Stomach (tissue), 9 donors: Measurements from ENCODE around the gene BCAS3. TPM values are rescaled to one million over a fixed set of nuclear protein-coding genes. Genes with fewer than 3 reads are reported as not detected.
"Not testable (repeated sequence)": the region's sequence is repeated elsewhere in the genome, so short reads cannot be mapped to it uniquely, and the experiment has no call there.

Experiments used
- DNase-seq, 2 donors: peaks; one replicate each; pipeline versions ENCODE4 v3.0.0 to v3.0.0-alpha.2; 2013 to 2019
- H3K27ac ChIP-seq, 5 donors: fragments of 200-600 bp in 4 of 5; sonication (generic) in 4 of 5; one replicate each; pipeline ENCODE4 v1.5.1; 2013 to 2019; ENCODE audit warnings: mild to moderate bottlenecking in 1 of 5, moderate library complexity in 1 of 5
- H3K27me3 ChIP-seq, 3 donors: fragments of 200-600 bp; sonication (generic); one replicate each; pipeline ENCODE4 v1.5.1; 2017 to 2019; ENCODE audit warnings: mixed run types in 1 of 3
- H3K36me3 ChIP-seq, 4 donors: fragments of 200-600 bp; sonication (generic); 1 replicate in 3 of 4; 2 replicates in 1 of 4; pipeline ENCODE4 v1.5.1; 2016 to 2019
- H3K4me1 ChIP-seq, 4 donors: fragments of 200-600 bp; sonication (generic); one replicate each; pipeline ENCODE4 v1.5.1; 2016 to 2019
- H3K4me3 ChIP-seq, 4 donors: fragments of 200-600 bp; sonication (generic) in 3 of 4; one replicate each; pipeline ENCODE4 v1.5.1; 2016 to 2019; ENCODE audit warnings: mild to moderate bottlenecking in 1 of 4
- H3K9me3 ChIP-seq, 4 donors: fragments of 200-600 bp; sonication (generic); one replicate each; pipeline ENCODE4 v1.5.1; 2016 to 2019
- EP300 ChIP-seq: sonication (generic); formaldehyde crosslinking; IDR thresholded peaks from one replicate; pipeline ENCODE4 v1.6.1; 2017; ENCODE audit warnings: antibody characterized with exemption
- POLR2A ChIP-seq, 4 donors: fragments of 450-650 bp; IDR thresholded peaks; one replicate each; pipeline ENCODE4 v1.6.1; 2016; ENCODE audit warnings: antibody characterized with exemption in 4 of 4, control low read depth in 2 of 4, mild to moderate bottlenecking in 1 of 4, moderate library complexity in 1 of 4
- POLR2AphosphoS5 ChIP-seq, 3 donors: sonication (generic); formaldehyde crosslinking; IDR thresholded peaks; one replicate each; pipeline ENCODE4 v1.6.1; 2016; ENCODE audit warnings: antibody characterized with exemption in 3 of 3
- WGBS, 5 donors: extraction: QIAGEN DNeasy Blood & Tissue Kit in 3 of 5; methylation state at CpG; one replicate each; pipeline versions ENCODE4 v1.1.5 to v1.1.7; 2013 to 2018; 5-methylcytosine and 5-hydroxymethylcytosine counted together
- intact Hi-C: fragments of 100-400 bp; cut with DNase I; formaldehyde crosslinking; loops from one replicate; pipeline ENCODE4 v1.15.1; 2023; ENCODE audit warnings: low total_unique reads
- polyA plus RNA-seq, 3 donors: library from polyadenylated mRNA; stranded (reverse); fragments of 200-250 nt; gene quantifications; one replicate each; pipeline ENCODE4 v1.2.3, GENCODE V29; 2013
- total RNA-seq, 5 donors: library from RNA; depleted of rRNA; stranded (reverse); fragments of >200 nt; gene quantifications; one replicate each; pipeline versions ENCODE4 v1.1.0 to v1.2.3, GENCODE V29; 2014 to 2016
- TF ChIP-seq, protein P1 (sequence below), 7 experiments: fragments of 450-650 bp in 4 of 7; fragments of 200-600 bp in 3 of 7; sonication (generic) in 3 of 7; IDR thresholded peaks; one replicate each; pipeline ENCODE4 v1.5.1; 2016 to 2019; ENCODE audit warnings: antibody characterized with exemption in 7 of 7, control low read depth in 2 of 7, mild to moderate bottlenecking in 1 of 7
- donor health status: healthy with polysubstance abuse.
- donor health status: Bipolar disorder and iron deficiency.
- donor health status: healthy.

Gene BCAS3
- total and polyA plus RNA-seq, 8 donors, result 4.9 to 150 (median 25.3) TPM

DNA sequence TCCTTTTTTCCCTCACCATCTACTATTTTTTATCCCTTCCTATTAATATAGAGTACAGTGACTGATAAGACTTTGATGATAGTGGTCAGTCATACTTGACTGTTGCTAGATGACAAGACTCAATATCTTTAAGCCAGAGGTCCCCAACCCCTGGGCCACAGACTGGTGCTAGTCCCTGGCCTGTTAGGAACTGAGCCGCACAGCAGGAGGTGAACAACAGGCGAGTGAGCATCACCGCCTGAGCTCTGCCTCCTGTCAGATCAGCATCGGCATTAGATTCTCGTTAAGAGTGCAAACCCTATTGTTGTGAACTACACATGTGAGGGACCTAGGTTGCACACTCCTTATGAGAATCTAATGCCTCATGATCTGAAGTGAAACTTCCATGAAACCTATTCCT lies 341.3 kb downstream of the BCAS3 start:
- TF ChIP-seq EP300, result no peak
- no peak for TF ChIP-seq POLR2A (IDR thresholded peaks at IDR 0.05)
- TF ChIP-seq, protein P1, sequence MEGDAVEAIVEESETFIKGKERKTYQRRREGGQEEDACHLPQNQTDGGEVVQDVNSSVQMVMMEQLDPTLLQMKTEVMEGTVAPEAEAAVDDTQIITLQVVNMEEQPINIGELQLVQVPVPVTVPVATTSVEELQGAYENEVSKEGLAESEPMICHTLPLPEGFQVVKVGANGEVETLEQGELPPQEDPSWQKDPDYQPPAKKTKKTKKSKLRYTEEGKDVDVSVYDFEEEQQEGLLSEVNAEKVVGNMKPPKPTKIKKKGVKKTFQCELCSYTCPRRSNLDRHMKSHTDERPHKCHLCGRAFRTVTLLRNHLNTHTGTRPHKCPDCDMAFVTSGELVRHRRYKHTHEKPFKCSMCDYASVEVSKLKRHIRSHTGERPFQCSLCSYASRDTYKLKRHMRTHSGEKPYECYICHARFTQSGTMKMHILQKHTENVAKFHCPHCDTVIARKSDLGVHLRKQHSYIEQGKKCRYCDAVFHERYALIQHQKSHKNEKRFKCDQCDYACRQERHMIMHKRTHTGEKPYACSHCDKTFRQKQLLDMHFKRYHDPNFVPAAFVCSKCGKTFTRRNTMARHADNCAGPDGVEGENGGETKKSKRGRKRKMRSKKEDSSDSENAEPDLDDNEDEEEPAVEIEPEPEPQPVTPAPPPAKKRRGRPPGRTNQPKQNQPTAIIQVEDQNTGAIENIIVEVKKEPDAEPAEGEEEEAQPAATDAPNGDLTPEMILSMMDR (IDR thresholded peaks at IDR 0.05), result no peak
- TF ChIP-seq POLR2AphosphoS5 (IDR thresholded peaks at IDR 0.05), result no peak
- Histone ChIP-seq H3K9me3 (no peaks in the 10 kb centered on the region), H3K36me3 (peaks cover 0 to 4% (median 0%) of the 10 kb centered on the region in 4 donors), H3K27me3 (no peaks in the 10 kb centered on the region), H3K27ac (no peak overlapping the region), H3K4me1 (peaks cover 0 to 8% (median 3%) of the 10 kb centered on the region in 4 donors), H3K4me3 (no peak overlapping the region)
- DNase-seq, result no peak
- 91 to 100% (median 96%) methylated on average over 5 of the region's 5 CpGs for WGBS, 5 donors
- intact Hi-C loops, result no loop called here

DNA sequence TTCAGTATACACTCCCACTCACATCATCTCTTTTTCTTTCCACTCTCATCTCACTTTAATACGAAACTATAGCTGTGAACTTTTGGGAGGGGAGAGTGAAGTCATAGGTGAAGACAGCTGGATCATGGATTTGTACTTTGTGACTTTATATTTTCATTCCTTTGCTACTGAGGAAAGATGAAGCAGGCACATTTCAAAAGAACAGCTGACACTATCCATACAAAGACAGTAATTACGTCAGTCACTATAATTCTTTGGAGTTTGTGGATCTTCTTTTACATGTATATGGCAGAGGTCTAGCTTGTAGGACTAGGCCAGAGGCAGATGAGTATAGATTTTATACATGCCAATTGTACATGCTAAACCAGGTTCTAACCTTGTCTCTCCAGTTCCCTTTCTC lies 346.3 kb downstream of the BCAS3 start:
- 77 to 96% (median 93%) methylated on average over 2 of the region's 2 CpGs for WGBS, 5 donors
- H3K27me3 ChIP-seq, result no peaks in the 10 kb centered on the region
- H3K27ac ChIP-seq, result no peak overlapping the region
- DNase-seq, result no peak
- no peak for TF ChIP-seq EP300
- intact Hi-C loops, result no loop called here
- peaks cover 0 to 8% (median 3%) of the 10 kb centered on the region in 4 donors for H3K4me1 ChIP-seq
- no peaks in the 10 kb centered on the region for H3K36me3 ChIP-seq
- no peaks in the 10 kb centered on the region for H3K9me3 ChIP-seq
- no peak overlapping the region for H3K4me3 ChIP-seq

DNA sequence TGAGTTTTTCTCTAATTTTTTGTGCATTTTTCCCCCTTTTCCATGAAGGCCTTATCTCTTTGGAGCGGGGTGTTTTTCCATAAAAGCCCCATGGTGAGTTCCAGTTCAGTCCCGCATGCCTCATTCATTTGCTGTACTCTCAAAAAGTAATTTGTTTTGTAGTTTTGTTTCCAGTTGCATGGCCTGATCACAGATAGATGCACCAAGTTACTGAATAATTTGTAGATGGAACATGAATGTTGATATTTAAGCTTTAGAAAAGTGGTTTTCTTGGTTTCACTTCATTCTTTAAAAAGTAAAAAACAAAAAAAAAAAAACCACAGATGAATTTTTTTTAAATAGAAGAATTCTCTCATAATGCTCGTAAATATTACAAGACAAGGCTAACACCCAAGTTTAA lies 349.2 kb downstream of the BCAS3 start:
- no peak for DNase-seq
- Histone ChIP-seq H3K4me1 (no peaks in the 10 kb centered on the region), H3K36me3 (no peaks in the 10 kb centered on the region), H3K27me3 (no peaks in the 10 kb centered on the region), H3K9me3 (no peaks in the 10 kb centered on the region), H3K4me3 (no peak overlapping the region), H3K27ac (no peak overlapping the region)
- intact Hi-C loops, result no loop called here
- no peak for TF ChIP-seq POLR2A (IDR thresholded peaks at IDR 0.05)
- TF ChIP-seq POLR2AphosphoS5 (IDR thresholded peaks at IDR 0.05), result no peak
- TF ChIP-seq, protein P1 (IDR thresholded peaks at IDR 0.05), result no peak
- no peak for TF ChIP-seq EP300
- WGBS, 5 donors, result 95 to 99% (median 96%) methylated on average over 3 of the region's 3 CpGs

DNA sequence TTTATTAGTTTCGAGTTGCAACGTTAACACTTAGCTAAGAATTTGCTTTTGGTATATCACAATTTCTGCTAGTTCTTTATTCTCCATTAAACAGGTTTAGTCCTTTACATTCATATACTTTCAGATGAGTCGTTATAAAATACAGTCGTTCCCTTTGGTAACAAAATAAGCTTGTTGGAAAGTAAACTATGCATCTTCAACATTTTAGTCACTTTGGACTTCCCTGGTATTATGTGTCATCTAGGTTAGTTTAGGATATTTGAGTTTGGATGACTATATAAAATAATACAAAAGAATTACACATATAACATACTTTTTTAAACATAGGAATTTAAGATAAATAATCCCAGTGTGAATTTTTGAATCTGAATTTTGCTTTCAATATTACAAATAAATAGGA lies 351.5 kb downstream of the BCAS3 start:
- TF ChIP-seq, protein P1 (IDR thresholded peaks at IDR 0.05), result no peak
- TF ChIP-seq POLR2AphosphoS5 (IDR thresholded peaks at IDR 0.05) (no peak), POLR2A (IDR thresholded peaks at IDR 0.05) (no peak), EP300 (no peak)
- intact Hi-C loops, result no loop called here

GRCh38 chr17:61040666-61041065 lies 363.0 kb downstream of the BCAS3 start:
- Histone ChIP-seq H3K4me3 (no peak overlapping the region), H3K36me3 (peaks cover 0 to 28% (median 23%) of the 10 kb centered on the region in 4 donors), H3K27me3 (no peaks in the 10 kb centered on the region), H3K4me1 (no peaks in the 10 kb centered on the region), H3K27ac (no peak overlapping the region), H3K9me3 (no peaks in the 10 kb centered on the region)
- intact Hi-C loops, result no loop called here
- TF ChIP-seq POLR2A (IDR thresholded peaks at IDR 0.05) (no peak), EP300 (no peak), POLR2AphosphoS5 (IDR thresholded peaks at IDR 0.05) (no peak)
- TF ChIP-seq, protein P1 (IDR thresholded peaks at IDR 0.05), result no peak
- no peak for DNase-seq
- WGBS, 5 donors, result 85 to 95% (median 89%) methylated on average over 4 of the region's 4 CpGs

More for the DNA sequence above, 351.5 kb downstream of the BCAS3 start:
- Histone ChIP-seq H3K9me3 (no peaks in the 10 kb centered on the region), H3K4me3 (no peak overlapping the region), H3K27me3 (no peaks in the 10 kb centered on the region), H3K27ac (no peak overlapping the region), H3K4me1 (no peaks in the 10 kb centered on the region), H3K36me3 (no peaks in the 10 kb centered on the region)
- 91 to 98% (median 96%) methylated on average over 4 of the region's 4 CpGs for WGBS, 5 donors
- DNase-seq, result no peak

DNA sequence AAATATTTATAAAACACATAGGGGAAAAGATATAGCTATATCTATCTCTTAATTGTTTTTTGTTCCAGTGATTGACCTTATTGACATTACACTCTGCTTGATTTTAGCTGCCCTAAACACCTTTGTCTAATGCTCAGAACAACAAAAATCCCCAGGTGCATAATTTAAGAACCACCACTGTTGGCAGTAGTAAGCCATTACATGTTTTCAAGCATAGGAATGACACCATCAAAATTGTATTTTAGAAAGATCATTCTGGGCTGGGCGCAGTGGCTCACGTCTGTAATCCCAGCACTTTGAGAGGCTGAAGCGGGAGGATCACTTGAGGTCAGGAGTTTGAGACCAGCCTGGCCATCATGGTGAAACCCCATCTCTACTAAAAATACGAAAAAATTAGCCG lies 364.7 kb downstream of the BCAS3 start:
- 92 to 99% (median 98%) methylated on average over 5 of the region's 5 CpGs for WGBS, 5 donors
- H3K27ac ChIP-seq, DNase-seq, H3K27me3 ChIP-seq, H3K9me3 ChIP-seq, H3K4me1 ChIP-seq, intact Hi-C loops, H3K4me3 ChIP-seq: not testable (repeated sequence)
- H3K36me3 ChIP-seq, result peaks cover 0 to 28% (median 23%) of the 10 kb centered on the region in 4 donors
